Body of pancreas (tissue), 4 donors: ENCODE results near the gene TMEM178B.

Experiments used
- POLR2A ChIP-seq, 3 donors: fragments of 450-650 bp; IDR thresholded peaks; one replicate each; pipeline ENCODE4 v1.6.1; 2016; ENCODE audit warnings: antibody characterized with exemption in 3 of 3, mild to moderate bottlenecking in 2 of 3
- TF ChIP-seq, protein P1 (sequence below), 7 experiments: fragments of 450-650 bp in 4 of 7; fragments of 200-600 bp in 3 of 7; sonication (generic) in 3 of 7; IDR thresholded peaks; one replicate each; pipeline ENCODE4 v1.5.1; 2016 to 2019; ENCODE audit warnings: antibody characterized with exemption in 7 of 7

DNA sequence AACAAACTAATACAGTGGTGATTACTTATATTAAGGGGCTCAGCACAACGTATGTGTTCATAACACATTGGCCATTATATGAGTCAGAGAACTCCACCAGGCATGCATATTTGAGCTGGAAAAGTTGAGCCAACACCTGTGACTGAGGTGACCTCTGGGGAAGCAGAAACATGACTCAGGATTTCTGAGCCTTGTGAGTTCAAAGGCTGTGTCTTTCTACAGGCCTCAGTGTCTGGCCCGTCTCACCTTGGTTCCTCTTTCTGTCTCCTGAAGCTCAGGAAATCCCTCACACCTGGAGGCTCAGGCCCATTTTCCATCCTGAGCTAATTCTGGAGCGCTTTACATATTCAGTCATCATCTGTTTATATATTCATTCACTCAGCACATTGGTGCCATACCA lies 246.4 kb downstream of the TMEM178B start:
- TF ChIP-seq POLR2A (IDR thresholded peaks at IDR 0.05): no peak
- TF ChIP-seq, protein P1, sequence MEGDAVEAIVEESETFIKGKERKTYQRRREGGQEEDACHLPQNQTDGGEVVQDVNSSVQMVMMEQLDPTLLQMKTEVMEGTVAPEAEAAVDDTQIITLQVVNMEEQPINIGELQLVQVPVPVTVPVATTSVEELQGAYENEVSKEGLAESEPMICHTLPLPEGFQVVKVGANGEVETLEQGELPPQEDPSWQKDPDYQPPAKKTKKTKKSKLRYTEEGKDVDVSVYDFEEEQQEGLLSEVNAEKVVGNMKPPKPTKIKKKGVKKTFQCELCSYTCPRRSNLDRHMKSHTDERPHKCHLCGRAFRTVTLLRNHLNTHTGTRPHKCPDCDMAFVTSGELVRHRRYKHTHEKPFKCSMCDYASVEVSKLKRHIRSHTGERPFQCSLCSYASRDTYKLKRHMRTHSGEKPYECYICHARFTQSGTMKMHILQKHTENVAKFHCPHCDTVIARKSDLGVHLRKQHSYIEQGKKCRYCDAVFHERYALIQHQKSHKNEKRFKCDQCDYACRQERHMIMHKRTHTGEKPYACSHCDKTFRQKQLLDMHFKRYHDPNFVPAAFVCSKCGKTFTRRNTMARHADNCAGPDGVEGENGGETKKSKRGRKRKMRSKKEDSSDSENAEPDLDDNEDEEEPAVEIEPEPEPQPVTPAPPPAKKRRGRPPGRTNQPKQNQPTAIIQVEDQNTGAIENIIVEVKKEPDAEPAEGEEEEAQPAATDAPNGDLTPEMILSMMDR (IDR thresholded peaks at IDR 0.05): no peak
